CD8-positive, alpha-beta memory T cell (primary cell): ENCODE measurements around the gene IQCK. TPM values are rescaled to one million over a fixed set of nuclear protein-coding genes. Genes with fewer than 3 reads are reported as not detected.

Source experiments
- CTCF ChIA-PET: fragments of 350-600 bp; sonication (Branson Sonifier 250); formaldehyde crosslinking; loops from one replicate; lab custom pipeline; 2021; ENCODE audit warnings: antibody characterized with exemption; lab: Charles Lee
- POLR2A ChIA-PET: fragments of 350-600 bp; sonication (Branson Sonifier 250); formaldehyde crosslinking; loops from one replicate; lab custom pipeline; 2021; ENCODE audit warnings: antibody characterized with exemption; lab: Charles Lee
- DNase-seq, 5 donors: peaks; one replicate each; pipeline versions ENCODE4 v3.0.0 to v3.0.0-alpha.2; 2020 to 2022; ENCODE audit warnings: mixed read lengths in 1 of 5
- H3K27ac ChIP-seq: one replicate; pipeline ENCODE4 v1.7.0; 2013; ENCODE audit warnings: low read depth, mild to moderate bottlenecking, low read length, moderate library complexity
- H3K27me3 ChIP-seq: 2 replicates; pipeline ENCODE4 v1.7.0; 2013; ENCODE audit warnings: low read length, mild to moderate bottlenecking; ENCODE audit not compliant: insufficient read depth, poor library complexity, severe bottlenecking
- H3K36me3 ChIP-seq: 2 replicates; pipeline ENCODE4 v1.7.0; 2013; ENCODE audit warnings: mild to moderate bottlenecking, low read length, moderate library complexity; ENCODE audit not compliant: insufficient read depth
- H3K4me1 ChIP-seq: 2 replicates; pipeline ENCODE4 v1.7.0; 2013; ENCODE audit warnings: mild to moderate bottlenecking, low read length, moderate library complexity; ENCODE audit not compliant: insufficient read depth
- H3K4me3 ChIP-seq: 2 replicates; pipeline ENCODE4 v1.7.0; 2013; ENCODE audit warnings: mild to moderate bottlenecking, low read length
- H3K9me3 ChIP-seq: 2 replicates; pipeline ENCODE4 v1.7.0; 2013; ENCODE audit warnings: mild to moderate bottlenecking, low read length
- H3K27ac Mint-ChIP-seq, 8 donors: one replicate each; pipeline ENCODE4 v1.8.0; 2020 to 2021; ENCODE audit warnings: mixed read lengths in 8 of 8, mild to moderate bottlenecking in 6 of 8, inconsistent platforms in 3 of 8, moderate library complexity in 3 of 8
- H3K27me3 Mint-ChIP-seq, 2 donors: one replicate each; pipeline ENCODE4 v1.8.0; 2020 to 2021; ENCODE audit warnings: mixed read lengths in 2 of 2, mild to moderate bottlenecking in 1 of 2, moderate library complexity in 1 of 2
- H3K36me3 Mint-ChIP-seq, 3 donors: one replicate each; pipeline ENCODE4 v1.8.0; 2020 to 2021; ENCODE audit warnings: mixed read lengths in 3 of 3, inconsistent platforms in 1 of 3, mild to moderate bottlenecking in 1 of 3
- H3K4me1 Mint-ChIP-seq, 3 donors: one replicate each; pipeline ENCODE4 v1.8.0; 2020 to 2021; ENCODE audit warnings: mixed read lengths in 3 of 3, inconsistent platforms in 1 of 3, mild to moderate bottlenecking in 1 of 3
- H3K4me3 Mint-ChIP-seq, 7 donors: one replicate each; pipeline ENCODE4 v1.8.0; 2020 to 2021; ENCODE audit warnings: mixed read lengths in 7 of 7, mild to moderate bottlenecking in 6 of 7, moderate library complexity in 4 of 7, inconsistent platforms in 2 of 7
- H3K9me3 Mint-ChIP-seq, 5 donors: one replicate each; pipeline ENCODE4 v1.8.0; 2020 to 2022; ENCODE audit warnings: mixed read lengths in 5 of 5, mild to moderate bottlenecking in 3 of 5, moderate library complexity in 2 of 5, inconsistent platforms in 1 of 5
- polyA plus RNA-seq: library from polyadenylated mRNA; unstranded; fragments of 300-500 nt; fragmentation: Illumina TruSeq; gene quantifications from one replicate; pipeline ENCODE4 v1.2.3, GENCODE V29; 2021
- total RNA-seq, 2 experiments: library from RNA; stranded (reverse); gene quantifications; one replicate each; pipeline ENCODE4 v1.2.3, GENCODE V29; 2021

The IQCK gene
- total and polyA plus RNA-seq, 3 experiments from 2014 or later: 1.9 to 3.8 (median 2.6) TPM

- CTCF ChIA-PET: interaction anchor here (1.1 kb wide), 1 partner anchor 39 kb away, joined by 3 read pairs; no protein-coding TSS in a partner anchor
- H3K4me3 Mint-ChIP-seq: no peak overlapping the region
These were observed 150.3 kb downstream of the IQCK start for GRCh38 chr16:19868421-19868820.

GRCh38 chr16:19871721-19872120, 153.7 kb downstream of the IQCK start:
- no peak for DNase-seq
- H3K4me1 ChIP-seq: no peaks in the 10 kb centered on the region
- H3K27me3 Mint-ChIP-seq: peaks cover 2 to 17% of the 10 kb centered on the region in 2 donors
- H3K36me3 Mint-ChIP-seq: no peaks in the 10 kb centered on the region
- no peak overlapping the region for H3K4me3 ChIP-seq
- H3K9me3 Mint-ChIP-seq: no peaks in the 10 kb centered on the region
- no peaks in the 10 kb centered on the region for H3K9me3 ChIP-seq
- no peak overlapping the region for H3K4me3 Mint-ChIP-seq
- CTCF ChIA-PET: no interaction called here
- no peaks in the 10 kb centered on the region for H3K27me3 ChIP-seq
- H3K27ac Mint-ChIP-seq: no peak overlapping the region
- POLR2A ChIA-PET: no interaction called here
- peaks cover 0 to 1% (median 0%) of the 10 kb centered on the region in 3 donors for H3K4me1 Mint-ChIP-seq
- H3K27ac ChIP-seq: no peak overlapping the region
- no peaks in the 10 kb centered on the region for H3K36me3 ChIP-seq

More at GRCh38 chr16:19868421-19868820, 150.3 kb downstream of the IQCK start:
- Mint-ChIP-seq H3K36me3 (no peaks in the 10 kb centered on the region), H3K4me1 (no peaks in the 10 kb centered on the region), H3K27me3 (peaks cover 2 to 9% of the 10 kb centered on the region in 2 donors), H3K27ac (no peak overlapping the region), H3K9me3 (no peaks in the 10 kb centered on the region)
- H3K4me3 ChIP-seq: no peak overlapping the region
- DNase-seq: no peak
- no peaks in the 10 kb centered on the region for H3K4me1 ChIP-seq
- POLR2A ChIA-PET: no interaction called here
- no peaks in the 10 kb centered on the region for H3K27me3 ChIP-seq
- no peak overlapping the region for H3K27ac ChIP-seq
- no peaks in the 10 kb centered on the region for H3K36me3 ChIP-seq
- no peaks in the 10 kb centered on the region for H3K9me3 ChIP-seq

- Mint-ChIP-seq H3K4me1 (peaks cover 0 to 1% (median 0%) of the 10 kb centered on the region in 3 donors), H3K9me3 (no peaks in the 10 kb centered on the region), H3K27ac (no peak overlapping the region), H3K27me3 (peaks cover 2 to 17% of the 10 kb centered on the region in 2 donors), H3K36me3 (no peaks in the 10 kb centered on the region), H3K4me3 (no peak overlapping the region)
- no peaks in the 10 kb centered on the region for H3K36me3 ChIP-seq
- H3K27me3 ChIP-seq: no peaks in the 10 kb centered on the region
- no peak for DNase-seq
- ChIA-PET CTCF (no interaction called here), POLR2A (no interaction called here)
- no peak overlapping the region for H3K27ac ChIP-seq
- no peaks in the 10 kb centered on the region for H3K9me3 ChIP-seq
- H3K4me1 ChIP-seq: no peaks in the 10 kb centered on the region
- H3K4me3 ChIP-seq: no peak overlapping the region
These were observed 154.2 kb downstream of the IQCK start for GRCh38 chr16:19872179-19872863.

GRCh38 chr16:19872935-19873334, 154.9 kb downstream of the IQCK start:
- Mint-ChIP-seq H3K9me3 (no peaks in the 10 kb centered on the region), H3K27ac (no peak overlapping the region), H3K4me3 (no peak overlapping the region), H3K27me3 (peaks cover 2 to 17% of the 10 kb centered on the region in 2 donors), H3K4me1 (peaks cover 0 to 1% (median 0%) of the 10 kb centered on the region in 3 donors), H3K36me3 (no peaks in the 10 kb centered on the region)
- Histone ChIP-seq H3K4me3 (no peak overlapping the region), H3K4me1 (no peaks in the 10 kb centered on the region), H3K27me3 (no peaks in the 10 kb centered on the region), H3K36me3 (no peaks in the 10 kb centered on the region), H3K27ac (no peak overlapping the region), H3K9me3 (no peaks in the 10 kb centered on the region)
- POLR2A ChIA-PET: no interaction called here
- CTCF ChIA-PET: no interaction called here
- no peak for DNase-seq

- H3K36me3 ChIP-seq: no peaks in the 10 kb centered on the region
- ChIA-PET POLR2A (no interaction called here), CTCF (no interaction called here)
- Mint-ChIP-seq H3K27me3 (peaks cover 5 to 17% of the 10 kb centered on the region in 2 donors), H3K27ac (no peak overlapping the region), H3K4me1 (peaks cover 0 to 1% (median 0%) of the 10 kb centered on the region in 3 donors), H3K9me3 (no peaks in the 10 kb centered on the region), H3K36me3 (no peaks in the 10 kb centered on the region), H3K4me3 (no peak overlapping the region)
- H3K4me3 ChIP-seq: no peak overlapping the region
- no peak overlapping the region for H3K27ac ChIP-seq
- H3K9me3 ChIP-seq: no peaks in the 10 kb centered on the region
- DNase-seq: no peak
- no peaks in the 10 kb centered on the region for H3K27me3 ChIP-seq
- H3K4me1 ChIP-seq: no peaks in the 10 kb centered on the region
These were observed 156.0 kb downstream of the IQCK start for GRCh38 chr16:19874026-19874425.

- no peaks in the 10 kb centered on the region for H3K4me1 ChIP-seq
- no peak for DNase-seq
- ChIA-PET CTCF (interaction anchor here (2.2 kb wide), 1 partner anchor 32 kb away, joined by 8 read pairs; no protein-coding TSS in a partner anchor), POLR2A (no interaction called here)
- no peaks in the 10 kb centered on the region for H3K27me3 ChIP-seq
- Mint-ChIP-seq H3K27ac (no peak overlapping the region), H3K9me3 (no peaks in the 10 kb centered on the region), H3K27me3 (peaks cover 5 to 23% of the 10 kb centered on the region in 2 donors), H3K36me3 (no peaks in the 10 kb centered on the region), H3K4me3 (no peak overlapping the region), H3K4me1 (peaks cover 0 to 1% (median 0%) of the 10 kb centered on the region in 3 donors)
- H3K4me3 ChIP-seq: no peak overlapping the region
- H3K36me3 ChIP-seq: no peaks in the 10 kb centered on the region
- no peak overlapping the region for H3K27ac ChIP-seq
- H3K9me3 ChIP-seq: no peaks in the 10 kb centered on the region
These were observed 156.9 kb downstream of the IQCK start for GRCh38 chr16:19874851-19875546.

- POLR2A ChIA-PET: no interaction called here
- DNase-seq: no peak
- H3K36me3 ChIP-seq: no peaks in the 10 kb centered on the region
- Mint-ChIP-seq H3K27ac (no peak overlapping the region), H3K9me3 (peaks cover 0 to under 1% (median 0%) of the 10 kb centered on the region in 5 donors), H3K27me3 (peaks cover 6 to 24% of the 10 kb centered on the region in 2 donors), H3K4me1 (peaks cover 0 to 1% (median 0%) of the 10 kb centered on the region in 3 donors), H3K4me3 (no peak overlapping the region), H3K36me3 (no peaks in the 10 kb centered on the region)
- no peaks in the 10 kb centered on the region for H3K27me3 ChIP-seq
- CTCF ChIA-PET: interaction anchor here (2.2 kb wide), 1 partner anchor 32 kb away, joined by 8 read pairs; no protein-coding TSS in a partner anchor
- no peak overlapping the region for H3K4me3 ChIP-seq
- H3K27ac ChIP-seq: no peak overlapping the region
- no peaks in the 10 kb centered on the region for H3K9me3 ChIP-seq
- H3K4me1 ChIP-seq: no peaks in the 10 kb centered on the region
These were observed 157.8 kb downstream of the IQCK start for GRCh38 chr16:19875900-19876299.

GRCh38 chr16:19876501-19877059, 158.5 kb downstream of the IQCK start:
- no peaks in the 10 kb centered on the region for H3K4me1 ChIP-seq
- peaks cover 11 to 26% of the 10 kb centered on the region in 2 donors for H3K27me3 Mint-ChIP-seq

More at GRCh38 chr16:19876501-19877059, 158.5 kb downstream of the IQCK start:
- ChIA-PET CTCF (interaction anchor here (1.0 to 2.2 kb wide), 3 partner anchors 22 to 275 kb away, joined by 3 to 8 read pairs (median 4); no protein-coding TSS in a partner anchor), POLR2A (no interaction called here)
- Mint-ChIP-seq H3K36me3 (no peaks in the 10 kb centered on the region), H3K4me3 (no peak overlapping the region), H3K4me1 (peaks cover 0 to 1% (median 0%) of the 10 kb centered on the region in 3 donors), H3K9me3 (peaks cover 0 to 2% (median 0%) of the 10 kb centered on the region in 5 donors), H3K27ac (no peak overlapping the region)
- no peak overlapping the region for H3K4me3 ChIP-seq
- H3K27me3 ChIP-seq: no peaks in the 10 kb centered on the region
- DNase-seq: no peak
- H3K36me3 ChIP-seq: no peaks in the 10 kb centered on the region
- H3K9me3 ChIP-seq: no peaks in the 10 kb centered on the region
- H3K27ac ChIP-seq: no peak overlapping the region
